Large intestine (tissue), 1 donor: Measurements from ENCODE around the gene MAGEL2. TPM values are rescaled to one million over a fixed set of nuclear protein-coding genes. Genes with fewer than 3 reads are reported as not detected.

Experiments
- polyA plus RNA-seq: library from polyadenylated mRNA; unstranded; fragments of 120-200 nt; gene quantifications from one replicate; pipeline ENCODE4 v1.2.1, GENCODE V29; 2013

MAGEL2 gene
- polyA plus RNA-seq, 1 donor: 2.0 TPM

Other genes starting within 250 kb of the MAGEL2 start
- gene GOLGA6L2, start 200.6 kb downstream of the MAGEL2 start, polyA plus RNA-seq: not detected
- 0.91 TPM for gene MKRN3, start 82.2 kb downstream of the MAGEL2 start, polyA plus RNA-seq
- gene NDN, start 39.4 kb upstream of the MAGEL2 start, polyA plus RNA-seq: 67.1 TPM